K562 (cell line): ENCODE measurements around the gene ATP2A3. TPM values are rescaled to one million over a fixed set of nuclear protein-coding genes. Genes with fewer than 3 reads are reported as not detected.

Experiments used
- CEBPG ChIP-seq, 3 experiments: fragments of 200-800 bp in 1 of 3; sonication (Bioruptor generic) in 1 of 3; sonication (generic) in 1 of 3; formaldehyde crosslinking in 1 of 3; IDR thresholded peaks in 2 of 3; conservative IDR thresholded peaks in 1 of 3; 2 replicates each; pipeline versions ENCODE4 v1.6.1 to v1.8.0; 2016 to 2022; ENCODE audit warnings: missing compliant biosample characterization in 2 of 3, missing genetic modification characterization in 2 of 3, mild to moderate bottlenecking in 1 of 3, missing genetic modification reagents in 1 of 3
- GABPB1 ChIP-seq: sonication (generic); formaldehyde crosslinking; IDR thresholded peaks from 2 replicates; pipeline ENCODE4 v1.8.0; 2022; ENCODE audit warnings: mild to moderate bottlenecking, missing genetic modification reagents
- PHF8 ChIP-seq: fragments of 200-600 bp; sonication (generic); IDR thresholded peaks from 2 replicates; pipeline ENCODE4 v1.6.1; 2012; ENCODE audit warnings: mixed run types, mild to moderate bottlenecking, inconsistent platforms, low read length, moderate library complexity, borderline replicate concordance
- POLR2G ChIP-seq: fragments of 200-400 bp; formaldehyde crosslinking; IDR thresholded peaks from 2 replicates; pipeline ENCODE4 v1.6.1; 2017; ENCODE audit warnings: low read depth, mild to moderate bottlenecking, antibody characterized with exemption, low read length, moderate library complexity
- SMAD4 ChIP-seq: fragments of 250-450 bp; sonication (Bioruptor Pico); conservative IDR thresholded peaks from 2 replicates; pipeline ENCODE4 v1.8.0; 2021; ENCODE audit warnings: inconsistent platforms, mild to moderate bottlenecking, moderate library complexity
- STAT5B ChIP-seq: fragments of 250-450 bp; sonication (Bioruptor Pico); IDR thresholded peaks from 2 replicates; pipeline ENCODE4 v1.8.0; 2021; ENCODE audit warnings: mild to moderate bottlenecking, inconsistent platforms
- YBX1 ChIP-seq: fragments of 450-650 bp; IDR thresholded peaks from 2 replicates; pipeline ENCODE4 v1.7.1; 2016; ENCODE audit warnings: mild to moderate bottlenecking
- ZNF134 ChIP-seq: fragments of 250-450 bp; sonication (Bioruptor Pico); conservative IDR thresholded peaks from 2 replicates; pipeline ENCODE4 v1.4.0; 2020
- ZNF175 ChIP-seq: fragments of 200-800 bp; sonication (Bioruptor generic); IDR thresholded peaks from 2 replicates; pipeline ENCODE4 v1.6.1; 2016; ENCODE audit warnings: low read depth, mild to moderate bottlenecking, missing genetic modification characterization, missing compliant biosample characterization
- ZNF311 ChIP-seq: fragments of 250-450 bp; sonication (Bioruptor Pico); IDR thresholded peaks from 2 replicates; pipeline ENCODE4 v1.4.0; 2020; ENCODE audit warnings: mild to moderate bottlenecking, moderate library complexity
- polyA plus RNA-seq, 8 experiments: library from polyadenylated mRNA; depleted of rRNA in 4 of 8; stranded (reverse) in 5 of 8; unstranded in 3 of 8; fragments of >200 nt; fragmentation: Nextera tagmentation in 2 of 8; fragmentation: Illumina TruSeq in 1 of 8; extraction: Ambion mirVana in 2 of 8; extraction: Trizol in 1 of 8; gene quantifications; 2 replicates each; pipeline versions ENCODE4 v1.2.1 to v1.2.3, GENCODE V29; 2011 to 2014; ENCODE audit warnings: inconsistent platforms in 1 of 8, missing spikeins in 1 of 8
- total RNA-seq, 7 experiments: library from RNA; depleted of rRNA in 6 of 7; stranded (reverse); fragments of >200 nt in 6 of 7; fragmentation: Illumina TruSeq in 2 of 7; extraction: Trizol in 2 of 7; gene quantifications; 2 replicates each; pipeline versions ENCODE4 v1.2.1 to v1.2.3, GENCODE V29; 2011 to 2021; ENCODE audit warnings: low replicate concordance in 1 of 7
- TF ChIP-seq, protein P1 (sequence below): sonication (generic); formaldehyde crosslinking; IDR thresholded peaks from 2 replicates; pipeline ENCODE4 v1.8.1; 2023; ENCODE audit warnings: mild to moderate bottlenecking, missing genetic modification reagents, moderate library complexity
- TF ChIP-seq, protein P2 (sequence below): fragments of 450-650 bp; IDR thresholded peaks from 2 replicates; pipeline ENCODE4 v1.6.1; 2017; ENCODE audit warnings: mild to moderate bottlenecking, moderate library complexity
- TF ChIP-seq, protein P3 (sequence below): fragments of 250-450 bp; sonication (Bioruptor Pico); IDR thresholded peaks from 2 replicates; pipeline ENCODE4 v1.5.0; 2021
- TF ChIP-seq, protein P4 (sequence below): fragments of 450-650 bp; IDR thresholded peaks from 2 replicates; pipeline ENCODE4 v1.6.1; 2016; ENCODE audit warnings: borderline replicate concordance
- TF ChIP-seq, protein P5 (sequence below): fragments of 450-650 bp; formaldehyde crosslinking; IDR thresholded peaks from 2 replicates; pipeline ENCODE4 v1.4.0; 2022; ENCODE audit warnings: mild to moderate bottlenecking, moderate library complexity
- TF ChIP-seq, protein P6 (sequence below): fragments of 250-450 bp; sonication (Bioruptor Pico); IDR thresholded peaks from 2 replicates; pipeline ENCODE4 v1.9.0; 2021; ENCODE audit warnings: mild to moderate bottlenecking, inconsistent platforms

Gene ATP2A3
- total and polyA plus RNA-seq, 9 of the 15 experiments (the other 6 are each of a cell fraction or from before 2014, with no cell fraction given), result 0.65 to 103 (median 31.3) TPM

DNA sequence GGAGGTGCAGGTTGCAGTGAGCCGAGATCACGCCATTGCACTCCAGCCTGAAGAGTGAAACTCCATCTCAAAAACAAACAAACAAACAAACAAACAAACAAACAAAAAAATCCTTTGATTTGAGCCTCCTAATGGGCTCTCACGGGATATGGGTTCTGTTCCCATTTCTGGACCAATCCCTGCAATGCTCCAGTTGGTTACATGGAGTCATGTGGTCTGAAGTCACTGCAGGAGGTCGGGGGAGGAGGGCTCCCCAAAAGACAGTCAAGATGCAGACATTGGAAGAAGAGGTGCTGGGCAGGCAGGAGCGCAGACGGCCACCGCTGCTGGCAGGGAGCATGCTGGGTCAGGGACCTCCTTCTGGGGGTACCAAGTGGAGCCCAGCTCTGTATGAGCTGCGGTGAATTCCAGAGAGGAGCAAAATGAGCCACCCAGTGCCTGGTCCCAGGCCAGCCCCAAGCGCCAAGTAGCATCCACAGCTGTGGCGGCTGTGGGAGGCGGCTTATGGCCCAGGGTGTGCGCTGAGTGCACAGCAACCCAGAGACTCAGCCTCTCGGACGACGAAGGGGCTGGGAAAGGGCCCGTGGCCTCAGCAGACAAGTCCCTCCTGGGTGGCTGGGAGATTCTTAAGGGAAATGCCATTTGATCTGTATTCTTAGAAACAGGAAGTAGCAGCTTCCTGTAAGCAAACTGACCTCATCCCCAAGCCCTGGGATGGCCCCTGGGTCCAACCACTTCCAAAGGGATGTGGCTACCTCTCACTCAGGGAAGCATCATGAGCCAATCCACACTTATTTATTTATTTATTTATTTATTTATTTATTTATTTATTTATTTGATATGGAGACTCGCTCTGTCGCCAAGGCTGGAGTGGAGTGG is 19.6 kb upstream of the ATP2A3 start (continued):
- TF ChIP-seq, protein P1, sequence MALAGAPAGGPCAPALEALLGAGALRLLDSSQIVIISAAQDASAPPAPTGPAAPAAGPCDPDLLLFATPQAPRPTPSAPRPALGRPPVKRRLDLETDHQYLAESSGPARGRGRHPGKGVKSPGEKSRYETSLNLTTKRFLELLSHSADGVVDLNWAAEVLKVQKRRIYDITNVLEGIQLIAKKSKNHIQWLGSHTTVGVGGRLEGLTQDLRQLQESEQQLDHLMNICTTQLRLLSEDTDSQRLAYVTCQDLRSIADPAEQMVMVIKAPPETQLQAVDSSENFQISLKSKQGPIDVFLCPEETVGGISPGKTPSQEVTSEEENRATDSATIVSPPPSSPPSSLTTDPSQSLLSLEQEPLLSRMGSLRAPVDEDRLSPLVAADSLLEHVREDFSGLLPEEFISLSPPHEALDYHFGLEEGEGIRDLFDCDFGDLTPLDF (CRISPR knock-in tag), result no peak
- TF ChIP-seq ZNF175 (CRISPR knock-in tag) (peak; percentile 17; the same call in 1 of the 2 replicates), SMAD4 (CRISPR knock-in tag) (peak; percentile 29; the same call in 1 of the 2 replicates), ZNF311 (0 out of 2 replicates have a peak, but pooled peaks have one; percentile 15), POLR2G (0 out of 2 replicates have a peak, but pooled peaks have one; percentile 28), STAT5B (CRISPR knock-in tag) (no peak), CEBPG (CRISPR knock-in tag; IDR thresholded peaks at IDR 0.05) (no peak), CEBPG (tag; conservative IDR thresholded peaks at IDR 0.05 in 1 of 2, IDR thresholded peaks at IDR 0.05 in 1 of 2) (no peak), YBX1 (no peak), PHF8 (peak; percentile 26; the same call in 1 of the 2 replicates), ZNF134 (CRISPR knock-in tag) (no peak), GABPB1 (CRISPR knock-in tag) (0 out of 2 replicates have a peak, but pooled peaks have one; percentile 30)
- TF ChIP-seq, protein P2, sequence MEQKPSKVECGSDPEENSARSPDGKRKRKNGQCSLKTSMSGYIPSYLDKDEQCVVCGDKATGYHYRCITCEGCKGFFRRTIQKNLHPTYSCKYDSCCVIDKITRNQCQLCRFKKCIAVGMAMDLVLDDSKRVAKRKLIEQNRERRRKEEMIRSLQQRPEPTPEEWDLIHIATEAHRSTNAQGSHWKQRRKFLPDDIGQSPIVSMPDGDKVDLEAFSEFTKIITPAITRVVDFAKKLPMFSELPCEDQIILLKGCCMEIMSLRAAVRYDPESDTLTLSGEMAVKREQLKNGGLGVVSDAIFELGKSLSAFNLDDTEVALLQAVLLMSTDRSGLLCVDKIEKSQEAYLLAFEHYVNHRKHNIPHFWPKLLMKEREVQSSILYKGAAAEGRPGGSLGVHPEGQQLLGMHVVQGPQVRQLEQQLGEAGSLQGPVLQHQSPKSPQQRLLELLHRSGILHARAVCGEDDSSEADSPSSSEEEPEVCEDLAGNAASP, result no peak
- TF ChIP-seq, protein P3, sequence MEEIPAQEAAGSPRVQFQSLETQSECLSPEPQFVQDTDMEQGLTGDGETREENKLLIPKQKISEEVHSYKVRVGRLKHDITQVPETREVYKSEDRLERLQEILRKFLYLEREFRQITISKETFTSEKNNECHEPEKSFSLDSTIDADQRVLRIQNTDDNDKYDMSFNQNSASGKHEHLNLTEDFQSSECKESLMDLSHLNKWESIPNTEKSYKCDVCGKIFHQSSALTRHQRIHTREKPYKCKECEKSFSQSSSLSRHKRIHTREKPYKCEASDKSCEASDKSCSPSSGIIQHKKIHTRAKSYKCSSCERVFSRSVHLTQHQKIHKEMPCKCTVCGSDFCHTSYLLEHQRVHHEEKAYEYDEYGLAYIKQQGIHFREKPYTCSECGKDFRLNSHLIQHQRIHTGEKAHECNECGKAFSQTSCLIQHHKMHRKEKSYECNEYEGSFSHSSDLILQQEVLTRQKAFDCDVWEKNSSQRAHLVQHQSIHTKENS, result no peak
- TF ChIP-seq, protein P4, sequence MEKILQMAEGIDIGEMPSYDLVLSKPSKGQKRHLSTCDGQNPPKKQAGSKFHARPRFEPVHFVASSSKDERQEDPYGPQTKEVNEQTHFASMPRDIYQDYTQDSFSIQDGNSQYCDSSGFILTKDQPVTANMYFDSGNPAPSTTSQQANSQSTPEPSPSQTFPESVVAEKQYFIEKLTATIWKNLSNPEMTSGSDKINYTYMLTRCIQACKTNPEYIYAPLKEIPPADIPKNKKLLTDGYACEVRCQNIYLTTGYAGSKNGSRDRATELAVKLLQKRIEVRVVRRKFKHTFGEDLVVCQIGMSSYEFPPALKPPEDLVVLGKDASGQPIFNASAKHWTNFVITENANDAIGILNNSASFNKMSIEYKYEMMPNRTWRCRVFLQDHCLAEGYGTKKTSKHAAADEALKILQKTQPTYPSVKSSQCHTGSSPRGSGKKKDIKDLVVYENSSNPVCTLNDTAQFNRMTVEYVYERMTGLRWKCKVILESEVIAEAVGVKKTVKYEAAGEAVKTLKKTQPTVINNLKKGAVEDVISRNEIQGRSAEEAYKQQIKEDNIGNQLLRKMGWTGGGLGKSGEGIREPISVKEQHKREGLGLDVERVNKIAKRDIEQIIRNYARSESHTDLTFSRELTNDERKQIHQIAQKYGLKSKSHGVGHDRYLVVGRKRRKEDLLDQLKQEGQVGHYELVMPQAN, result no peak
- TF ChIP-seq, protein P5, sequence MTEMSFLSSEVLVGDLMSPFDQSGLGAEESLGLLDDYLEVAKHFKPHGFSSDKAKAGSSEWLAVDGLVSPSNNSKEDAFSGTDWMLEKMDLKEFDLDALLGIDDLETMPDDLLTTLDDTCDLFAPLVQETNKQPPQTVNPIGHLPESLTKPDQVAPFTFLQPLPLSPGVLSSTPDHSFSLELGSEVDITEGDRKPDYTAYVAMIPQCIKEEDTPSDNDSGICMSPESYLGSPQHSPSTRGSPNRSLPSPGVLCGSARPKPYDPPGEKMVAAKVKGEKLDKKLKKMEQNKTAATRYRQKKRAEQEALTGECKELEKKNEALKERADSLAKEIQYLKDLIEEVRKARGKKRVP, result no peak
- TF ChIP-seq, protein P6, sequence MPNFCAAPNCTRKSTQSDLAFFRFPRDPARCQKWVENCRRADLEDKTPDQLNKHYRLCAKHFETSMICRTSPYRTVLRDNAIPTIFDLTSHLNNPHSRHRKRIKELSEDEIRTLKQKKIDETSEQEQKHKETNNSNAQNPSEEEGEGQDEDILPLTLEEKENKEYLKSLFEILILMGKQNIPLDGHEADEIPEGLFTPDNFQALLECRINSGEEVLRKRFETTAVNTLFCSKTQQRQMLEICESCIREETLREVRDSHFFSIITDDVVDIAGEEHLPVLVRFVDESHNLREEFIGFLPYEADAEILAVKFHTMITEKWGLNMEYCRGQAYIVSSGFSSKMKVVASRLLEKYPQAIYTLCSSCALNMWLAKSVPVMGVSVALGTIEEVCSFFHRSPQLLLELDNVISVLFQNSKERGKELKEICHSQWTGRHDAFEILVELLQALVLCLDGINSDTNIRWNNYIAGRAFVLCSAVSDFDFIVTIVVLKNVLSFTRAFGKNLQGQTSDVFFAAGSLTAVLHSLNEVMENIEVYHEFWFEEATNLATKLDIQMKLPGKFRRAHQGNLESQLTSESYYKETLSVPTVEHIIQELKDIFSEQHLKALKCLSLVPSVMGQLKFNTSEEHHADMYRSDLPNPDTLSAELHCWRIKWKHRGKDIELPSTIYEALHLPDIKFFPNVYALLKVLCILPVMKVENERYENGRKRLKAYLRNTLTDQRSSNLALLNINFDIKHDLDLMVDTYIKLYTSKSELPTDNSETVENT (CRISPR knock-in tag), result no peak
